K562 (cell line): ENCODE results near the gene EEF1A2. TPM values are rescaled to one million over a fixed set of nuclear protein-coding genes. Genes with fewer than 3 reads are reported as not detected.
A peak's percentile ranks its signal among the peaks of the same experiment; 100 is the strongest.

Experiments
- ATAC-seq: fragments of 200-7000 bp; cut with Tn5 transposase; 3 replicates; pipeline ENCODE4 v1.9.1; 2020; ENCODE audit warnings: moderate library complexity
- BruUV-seq: library from RNA; stranded (reverse); fragments of 400-500 nt; replicated peaks from 2 replicates; lab custom pipeline; 2021; lab: Mats Ljungman, UMichigan
- CTCF ChIA-PET: fragments of 300-600 bp; formaldehyde crosslinking; extraction: SDS; loops from one replicate; lab custom pipeline; 2021; ENCODE audit warnings: low intra/inter-chr PET ratio; lab: Yijun Ruan, JAX
- POLR2A ChIA-PET: fragments of 300-600, 350-650 bp; sonication (Branson Sonifier 250); formaldehyde crosslinking; extraction: SDS; loops from one replicate; lab custom pipeline; 2021; ENCODE audit warnings: antibody characterized with exemption, inconsistent platforms; lab: Yijun Ruan, JAX
- DNase-seq, 4 experiments: peaks; one replicate each; pipeline versions ENCODE4 v3.0.0 to v3.0.0-alpha.2; 2011 to 2018; ENCODE audit warnings: low spot score in 3 of 4, mixed read lengths in 3 of 4; ENCODE audit errors: extremely low read depth in 1 of 4
- FAIRE-seq: peaks from 2 replicates; lab custom pipeline; 2011; peaks lifted over from hg19 to GRCh38; lab: Jason Lieb, UNC
- H2AFZ ChIP-seq: 2 replicates; pipeline ENCODE4 v1.6.0; 2011; ENCODE audit warnings: low read depth, low read length, control low read depth, inconsistent platforms
- H3K27ac ChIP-seq: fragments of 200-600 bp; 3 replicates; pipeline ENCODE4 v1.8.0; 2011; ENCODE audit warnings: low read depth, mild to moderate bottlenecking, control low read depth, inconsistent platforms, low read length, moderate library complexity, mixed read lengths; ENCODE audit errors: extremely low read depth
- H3K27me3 ChIP-seq, 2 experiments: fragments of 300-600 bp in 1 of 2; 2 replicates in 1 of 2; 3 replicates in 1 of 2; pipeline versions ENCODE4 v1.6.0 to v1.8.0; 2011; ENCODE audit warnings: inconsistent platforms in 2 of 2, low read length in 2 of 2, mild to moderate bottlenecking in 1 of 2, mixed read lengths in 1 of 2, moderate library complexity in 1 of 2; ENCODE audit not compliant: control insufficient read depth in 2 of 2, insufficient read depth in 2 of 2
- H3K36me3 ChIP-seq: fragments of 300-600 bp; 3 replicates; pipeline ENCODE4 v1.8.0; 2011; ENCODE audit warnings: mild to moderate bottlenecking, low read length, inconsistent platforms; ENCODE audit not compliant: control insufficient read depth, insufficient read depth
- H3K4me1 ChIP-seq, 2 experiments: fragments of 200-600 bp in 1 of 2; replicated peaks in 1 of 2; 2 replicates in 1 of 2; 3 replicates in 1 of 2; pipeline versions ENCODE4 v1.5.1 to v1.8.0; 2011; ENCODE audit warnings: inconsistent platforms in 2 of 2, low read length in 2 of 2, mild to moderate bottlenecking in 1 of 2, mixed read lengths in 1 of 2, moderate library complexity in 1 of 2; ENCODE audit not compliant: control insufficient read depth in 2 of 2, insufficient read depth in 2 of 2
- H3K4me2 ChIP-seq: 2 replicates; pipeline ENCODE4 v1.6.1; 2011; ENCODE audit warnings: low read length, control low read depth, inconsistent platforms, mixed read lengths; ENCODE audit not compliant: insufficient read depth
- H3K4me3 ChIP-seq: fragments of 200-600 bp; sonication (generic), shearing (Covaris generic); 2 replicates; pipeline ENCODE4 v1.5.1; 2016; ENCODE audit warnings: control low read depth, inconsistent platforms
- H3K79me2 ChIP-seq: fragments of 200-600 bp; 3 replicates; pipeline ENCODE4 v1.8.0; 2011; ENCODE audit warnings: low read length, inconsistent platforms; ENCODE audit not compliant: control insufficient read depth, insufficient read depth
- H3K9ac ChIP-seq, 2 experiments: 2 replicates each; pipeline versions ENCODE4 v1.6.0 to v1.6.1; 2011; ENCODE audit warnings: low read depth in 2 of 2, low read length in 2 of 2, control low read depth in 1 of 2, inconsistent platforms in 1 of 2, mild to moderate bottlenecking in 1 of 2, mixed read lengths in 1 of 2; ENCODE audit not compliant: insufficient read depth in 1 of 2
- H3K9me1 ChIP-seq: one replicate; pipeline ENCODE4 v1.6.0; 2011; ENCODE audit warnings: inconsistent platforms, mild to moderate bottlenecking, low read length, moderate library complexity; ENCODE audit not compliant: control insufficient read depth, insufficient read depth
- H3K9me3 ChIP-seq: replicated peaks from 2 replicates; pipeline ENCODE4 v1.5.1; 2011; ENCODE audit warnings: low read depth, low read length, inconsistent platforms; ENCODE audit not compliant: control insufficient read depth, insufficient read depth
- H4K20me1 ChIP-seq: replicated peaks from 2 replicates; pipeline ENCODE4 v1.6.1; 2011; ENCODE audit warnings: low read length, inconsistent platforms, mixed read lengths; ENCODE audit not compliant: control insufficient read depth, insufficient read depth
- BRF1 ChIP-seq: IDR thresholded peaks from 3 replicates; pipeline ENCODE4 v1.6.1; 2011; ENCODE audit warnings: borderline replicate concordance, mild to moderate bottlenecking; ENCODE audit not compliant: insufficient read length; ENCODE audit errors: extremely low read depth
- JUND ChIP-seq, 2 experiments: IDR thresholded peaks; 2 replicates in 1 of 2; 3 replicates in 1 of 2; pipeline ENCODE4 v1.6.1; 2011; ENCODE audit warnings: borderline replicate concordance in 2 of 2, low read depth in 2 of 2, low read length in 2 of 2, improper control_type of control experiment in 1 of 2, missing biosample characterization in 1 of 2, missing genetic modification characterization in 1 of 2, missing genetic modification reagents in 1 of 2
- NCOR1 ChIP-seq: fragments of 450-650 bp; IDR thresholded peaks from 2 replicates; pipeline ENCODE4 v1.6.1; 2016; ENCODE audit warnings: mild to moderate bottlenecking, moderate library complexity
- NR1H2 ChIP-seq: sonication (generic); formaldehyde crosslinking; IDR thresholded peaks from 2 replicates; pipeline ENCODE4 v1.4.0; 2020; ENCODE audit warnings: mild to moderate bottlenecking, missing genetic modification reagents
- RCOR1 ChIP-seq, 2 experiments: IDR thresholded peaks; 2 replicates each; pipeline ENCODE4 v1.6.1; 2012; ENCODE audit warnings: low read depth in 2 of 2, low read length in 2 of 2, borderline replicate concordance in 1 of 2, improper control_type of control experiment in 1 of 2
- SETDB1 ChIP-seq: IDR thresholded peaks from one replicate; pipeline ENCODE4 v1.6.1; 2012; ENCODE audit warnings: low read length, control low read depth, inconsistent platforms
- SMC3 ChIP-seq: conservative IDR thresholded peaks from 2 replicates; pipeline ENCODE4 v1.6.1; 2011; ENCODE audit warnings: low read depth, low read length, improper control_type of control experiment; ENCODE audit not compliant: insufficient read depth
- SP1 ChIP-seq: sonication (generic); formaldehyde crosslinking; IDR thresholded peaks from 2 replicates; pipeline ENCODE4 v1.8.1; 2022; ENCODE audit warnings: mild to moderate bottlenecking, missing genetic modification reagents
- STAT5B ChIP-seq: fragments of 250-450 bp; sonication (Bioruptor Pico); IDR thresholded peaks from 2 replicates; pipeline ENCODE4 v1.8.0; 2021; ENCODE audit warnings: mild to moderate bottlenecking, inconsistent platforms
- TAF1 ChIP-seq: IDR thresholded peaks from 2 replicates; pipeline ENCODE4 v1.6.1; 2011; ENCODE audit warnings: mild to moderate bottlenecking, low read length, moderate library complexity; ENCODE audit not compliant: insufficient read depth, control insufficient read depth, severe bottlenecking; ENCODE audit errors: extremely low read depth
- U2AF1 ChIP-seq: fragments of 200-400 bp; formaldehyde crosslinking; optimal IDR thresholded peaks from 2 replicates; pipeline ENCODE3; 2017; ENCODE audit warnings: mild to moderate bottlenecking, low read depth, low read length, moderate library complexity
- ZNF212 ChIP-seq: fragments of 450-650 bp; formaldehyde crosslinking; IDR thresholded peaks from 2 replicates; pipeline ENCODE4 v1.4.0; 2020; ENCODE audit warnings: mild to moderate bottlenecking
- ZNF780A ChIP-seq: fragments of 250-450 bp; sonication (Bioruptor Pico); IDR thresholded peaks from 2 replicates; pipeline ENCODE4 v1.5.0; 2021; ENCODE audit warnings: mild to moderate bottlenecking
- WGBS: fragments of 100-300 bp; shearing (Covaris generic); methylation state at CpG from one replicate; pipeline ENCODE4 v1.1.6; 2016; ENCODE audit warnings: low coverage, mixed read lengths; ENCODE audit not compliant: insufficient coverage; ENCODE audit errors: missing lambda C conversion rate; 5-methylcytosine and 5-hydroxymethylcytosine counted together
- in situ Hi-C: fragments of 300-500 bp; cut with MboI; formaldehyde crosslinking; loops from 4 replicates; pipeline ENCODE4 v1.15.0; 2018; ENCODE audit warnings: inconsistent platforms, mixed read lengths
- intact Hi-C: fragments of 100-400 bp; cut with micrococcal nuclease; formaldehyde crosslinking; loops from 2 replicates; pipeline ENCODE4 v1.14.2; 2022
- polyA plus RNA-seq, 8 experiments: library from polyadenylated mRNA; depleted of rRNA in 4 of 8; stranded (reverse) in 5 of 8; unstranded in 3 of 8; fragments of >200 nt; fragmentation: Nextera tagmentation in 2 of 8; fragmentation: Illumina TruSeq in 1 of 8; extraction: Ambion mirVana in 2 of 8; extraction: Trizol in 1 of 8; gene quantifications; 2 replicates each; pipeline versions ENCODE4 v1.2.1 to v1.2.3, GENCODE V29; 2011 to 2014; ENCODE audit warnings: inconsistent platforms in 1 of 8, missing spikeins in 1 of 8
- total RNA-seq, 7 experiments: library from RNA; depleted of rRNA in 6 of 7; stranded (reverse); fragments of >200 nt in 6 of 7; fragmentation: Illumina TruSeq in 2 of 7; extraction: Trizol in 2 of 7; gene quantifications; 2 replicates each; pipeline versions ENCODE4 v1.2.1 to v1.2.3, GENCODE V29; 2011 to 2021; ENCODE audit warnings: low replicate concordance in 1 of 7

The EEF1A2 gene
- total and polyA plus RNA-seq, 9 of the 15 experiments (the other 6 are each of a cell fraction or from before 2014, with no cell fraction given), result 0.04 to 29.6 (median 11.5) TPM

DNA sequence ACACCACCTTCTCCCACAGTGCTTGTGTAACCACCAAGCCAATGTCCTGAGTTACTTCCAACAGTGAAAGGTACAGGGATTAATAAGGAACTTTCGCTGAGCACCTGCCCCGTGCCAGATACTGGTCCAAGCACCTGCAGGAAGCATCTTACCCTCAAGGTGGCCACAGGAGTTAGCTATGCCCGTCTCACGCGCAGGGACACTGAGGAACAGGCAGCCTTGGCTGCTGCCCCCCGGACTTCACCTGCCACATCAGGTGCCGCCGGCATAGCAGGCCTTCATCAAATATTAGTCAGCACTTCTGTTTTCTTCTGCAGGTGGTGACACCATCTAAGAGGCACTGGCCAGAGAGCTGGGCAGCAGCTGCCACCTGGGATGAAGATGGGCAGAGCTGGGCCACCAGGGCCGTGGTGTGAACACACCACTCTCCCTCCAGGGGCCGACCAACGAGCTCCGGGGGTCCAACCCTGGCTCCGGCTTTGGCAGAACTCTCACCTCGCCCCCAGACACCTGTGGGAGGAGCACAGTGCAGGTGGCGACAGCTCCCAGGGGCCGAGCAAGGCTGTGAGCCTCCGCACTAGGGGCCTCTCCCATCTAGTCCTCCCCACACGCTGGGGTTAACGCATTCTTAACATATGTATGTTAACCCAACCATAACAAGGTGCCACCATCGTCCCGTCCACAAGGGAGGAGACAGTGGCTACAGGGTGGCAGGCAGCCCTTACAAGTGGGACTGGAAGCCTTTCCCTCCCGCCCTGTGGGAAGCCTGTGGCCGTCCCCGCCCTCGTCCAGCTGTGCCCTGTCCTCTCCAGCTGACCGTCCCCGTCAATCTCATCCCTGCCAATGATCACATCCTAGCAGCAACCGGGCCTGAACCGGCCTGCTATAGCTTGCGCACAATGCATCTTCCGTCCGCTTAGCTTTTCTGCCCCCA is 18.8 kb upstream of the EEF1A2 start:
- DNase-seq, result no peak
- Histone ChIP-seq H3K4me3 (no peak overlapping the region), H3K27ac (no peak overlapping the region), H3K9me1 (no peaks in the 10 kb centered on the region), H3K4me1 (peaks cover 10 to 49% of the 10 kb centered on the region in 2 experiments; a peak in 4 of 5 replicates), H3K79me2 (peaks cover 14% of the 10 kb centered on the region), H3K9me3 (peaks cover 2% of the 10 kb centered on the region; the same call in 1 of the 2 replicates), H3K36me3 (peaks cover 13% of the 10 kb centered on the region; the same call in 2 of the 3 replicates), H3K27me3 (peaks cover 37 to 41% of the 10 kb centered on the region in 2 experiments), H3K4me2 (no peak overlapping the region), H3K9ac (0 out of 4 replicates have a peak overlapping the region, but pooled peaks of 1 of the 2 experiments have one; percentile 9), H4K20me1 (no peaks in the 10 kb centered on the region), H2AFZ (no peak overlapping the region)
- ChIA-PET POLR2A (interaction anchor here (0.8 to 1.9 kb wide), 3 partner anchors 9 to 20 kb away, joined by 4 to 9 read pairs (median 5); no protein-coding TSS in a partner anchor), CTCF (no interaction called here)
- BruUV-seq, result no TSS peak
- in situ Hi-C loops, result no loop called here
- ATAC-seq, result no peak
- intact Hi-C loops, result no loop called here
- TF ChIP-seq NCOR1, result no peak
- no peak for TF ChIP-seq RCOR1 (IDR thresholded peaks at IDR 0.05; ENCODE audit: borderline replicate concordance in 1 of 2, low read depth in 2 of 2, low read length in 2 of 2)
- TF ChIP-seq JUND (IDR thresholded peaks at IDR 0.05; ENCODE audit: borderline replicate concordance, low read depth, low read length), result no peak
- no peak for TF ChIP-seq JUND (tag; IDR thresholded peaks at IDR 0.05; ENCODE audit: borderline replicate concordance, low read depth, low read length)
- no peak for TF ChIP-seq ZNF212 (CRISPR knock-in tag)
- TF ChIP-seq STAT5B (CRISPR knock-in tag), result no peak
- no peak for TF ChIP-seq U2AF1
- no peak for TF ChIP-seq NR1H2 (CRISPR knock-in tag)
- no peak for TF ChIP-seq TAF1
- TF ChIP-seq ZNF780A, result no peak
- TF ChIP-seq SP1 (CRISPR knock-in tag), result no peak
- TF ChIP-seq SMC3, result no peak
- no peak for TF ChIP-seq SETDB1
- TF ChIP-seq BRF1, result no peak
- no peak for FAIRE-seq
- 27% methylated on average over 28 of the region's 32 CpGs for WGBS
